Measurements from ENCODE around the gene GOLGB1. TPM values are rescaled to one million over a fixed set of nuclear protein-coding genes. Genes with fewer than 3 reads are reported as not detected.

GOLGB1 gene
- total and polyA plus RNA-seq, 2 of the 4 experiments (the other 2 are of a cell fraction), result 13.3 to 30.3 TPM

GRCh38 chr3:121719423-121719822 is 30.1 kb downstream of the GOLGB1 start:
- H3K4me3 ChIP-seq (ENCODE audit: insufficient read depth, low read depth, low read length), result no peak overlapping the region
- H3K4me1 ChIP-seq (ENCODE audit: control insufficient read depth, insufficient read depth, low read length), result no peaks in the 10 kb centered on the region
- no peak overlapping the region for H3K18ac ChIP-seq (ENCODE audit: low read depth, low read length)
- no peaks in the 10 kb centered on the region for H3K9me3 ChIP-seq (ENCODE audit: control insufficient read depth, insufficient read depth, low read length)
- H4K91ac ChIP-seq (ENCODE audit: insufficient read depth, low read depth, low read length), result no peak overlapping the region
- H3K23ac ChIP-seq (ENCODE audit: low read depth, low read length), result no peak overlapping the region
- BruUV-seq (replicated peaks), result no TSS peak
- H4K8ac ChIP-seq (ENCODE audit: low read depth in 2 of 2, low read length in 2 of 2), result no peak overlapping the region
- H4K20me1 ChIP-seq (ENCODE audit: insufficient read depth, low read length), result no peaks in the 10 kb centered on the region
- WGBS, 2 experiments (ENCODE audit: extremely low coverage in 2 of 2, insufficient read length in 1 of 2), result no CpG with 5 or more reads among the region's 5 CpGs
- no peak overlapping the region for H2BK15ac ChIP-seq (ENCODE audit: low read depth, low read length)
- H3K4me2 ChIP-seq (ENCODE audit: low read depth, low read length), result no peak overlapping the region
- ATAC-seq (ENCODE audit: low read depth) (no peak), DNase-seq (no peak)
- H3K9ac ChIP-seq (ENCODE audit: low read depth, low read length), result no peak overlapping the region
- dilution Hi-C loops (cut with HindIII; ENCODE audit: low sequenced_read_pairs, unreplicated experiment) (no loop called here), in situ Hi-C loops (cut with MboI; ENCODE audit: low sequenced_read_pairs) (no loop called here), intact Hi-C loops (cut with micrococcal nuclease) (no loop called here)
- H3K56ac ChIP-seq (ENCODE audit: extremely low read depth, insufficient read depth, low read length), result no peak overlapping the region
- H3K27me3 ChIP-seq (ENCODE audit: control insufficient read depth, insufficient read depth, low read length), result no peaks in the 10 kb centered on the region
- peaks cover 35% of the 10 kb centered on the region for H3K36me3 ChIP-seq (ENCODE audit: control insufficient read depth, insufficient read depth, low read length)
- H3K4ac ChIP-seq (ENCODE audit: low read depth, low read length), result no peak overlapping the region
- POLR2A ChIA-PET (ENCODE audit: unreplicated experiment), result no interaction called here
- H2AK5ac ChIP-seq (ENCODE audit: low read depth, low read length), result no peak overlapping the region
- no peak overlapping the region for H4K5ac ChIP-seq (ENCODE audit: low read depth, low read length)
- H2AK9ac ChIP-seq (replicated peaks; ENCODE audit: low read depth, low read length, poor library complexity), result no peak overlapping the region
- peaks cover 0 to 4% of the 10 kb centered on the region in 2 experiments; a peak in 1 of 4 replicates for H3K79me1 ChIP-seq (ENCODE audit: low read depth in 1 of 2, low read length in 2 of 2)
- no peak overlapping the region for H2BK20ac ChIP-seq (ENCODE audit: low read depth, low read length)
- TF ChIP-seq MXI1 (IDR thresholded peaks at IDR 0.05; ENCODE audit: borderline replicate concordance, low read depth, low read length), result no peak
- TF ChIP-seq RFX5 (IDR thresholded peaks at IDR 0.05; ENCODE audit: low read depth, low read length), result no peak
- TF ChIP-seq RAD21 (IDR thresholded peaks at IDR 0.05; ENCODE audit: low read length), result no peak
- TF ChIP-seq NFE2L2 (IDR thresholded peaks at IDR 0.05; ENCODE audit: low read depth, low read length), result no peak
- TF ChIP-seq RCOR1 (IDR thresholded peaks at IDR 0.05; ENCODE audit: insufficient replicate concordance, low read length), result no peak
- no peak for TF ChIP-seq USF2 (IDR thresholded peaks at IDR 0.05; ENCODE audit: low read depth, low read length)
- no peak for TF ChIP-seq CHD1 (IDR thresholded peaks at IDR 0.05; ENCODE audit: low read depth, low read length)
- no peak for TF ChIP-seq POLR2A (IDR thresholded peaks at IDR 0.05; ENCODE audit: low read depth, low read length)
- no peak for TF ChIP-seq BHLHE40 (IDR thresholded peaks at IDR 0.05; ENCODE audit: low read depth, low read length)
- no peak for TF ChIP-seq MAFK (IDR thresholded peaks at IDR 0.05; ENCODE audit: low read depth, low read length)
- no peak for TF ChIP-seq CTCF (conservative IDR thresholded peaks at IDR 0.05; ENCODE audit: low read depth, low read length)
- no peak for TF ChIP-seq ELK1 (IDR thresholded peaks at IDR 0.05; ENCODE audit: borderline replicate concordance, low read depth, low read length)
- no peak for TF ChIP-seq CEBPB (IDR thresholded peaks at IDR 0.05; ENCODE audit: low read depth, low read length)
- TF ChIP-seq SMC3 (IDR thresholded peaks at IDR 0.05; ENCODE audit: low read depth, low read length), result no peak
- no peak for TF ChIP-seq MAZ (IDR thresholded peaks at IDR 0.05; ENCODE audit: borderline replicate concordance, low read depth, low read length)
- TF ChIP-seq FOS (IDR thresholded peaks at IDR 0.05; ENCODE audit: low read depth, low read length), result no peak
- H3K14ac ChIP-seq (replicated peaks; ENCODE audit: low read depth, low read length), result no peak overlapping the region
- H2AFZ ChIP-seq (replicated peaks; ENCODE audit: low read length, poor library complexity), result no peak overlapping the region
- H3K27ac ChIP-seq (ENCODE audit: insufficient read depth, low read length), result no peak overlapping the region
- H2BK5ac ChIP-seq (ENCODE audit: low read depth, low read length, poor library complexity, severe bottlenecking), result no peak overlapping the region
- CTCF ChIA-PET, result no interaction called here
- H2BK120ac ChIP-seq (ENCODE audit: low read depth, low read length), result no peak overlapping the region
- H3K9me1 ChIP-seq (ENCODE audit: insufficient read depth, low read length), result no peaks in the 10 kb centered on the region
